Measurements from ENCODE around the gene LOXL4.

DNA sequence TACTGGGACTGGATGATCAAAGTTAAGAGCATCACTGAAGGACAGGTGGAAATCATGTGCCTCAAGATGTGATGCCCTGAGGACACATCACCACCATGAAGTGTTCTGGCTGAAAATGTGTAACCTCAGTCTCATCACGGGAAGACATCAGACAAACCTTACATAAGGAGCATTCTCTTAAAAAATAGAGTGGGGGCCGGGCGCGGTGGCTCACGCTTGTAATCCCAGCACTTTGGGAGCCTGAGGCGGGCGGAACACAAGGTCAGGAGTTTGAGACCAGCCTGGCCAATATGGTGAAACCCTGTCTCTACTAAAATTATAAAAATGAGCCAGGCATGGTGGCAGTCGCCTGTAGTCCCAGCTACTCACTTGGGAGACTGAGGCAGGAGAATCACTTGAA, 65.6 kb downstream of the LOXL4 start:
- TF ChIP-seq CTCF (IDR thresholded peaks at IDR 0.05) (no peak), POLR2A (IDR thresholded peaks at IDR 0.05) (no peak), EP300 (IDR thresholded peaks at IDR 0.05) (no peak), POLR2AphosphoS5 (IDR thresholded peaks at IDR 0.05) (no peak)

Measured in suprapubic skin (tissue), 4 donors.